ENCODE results near the gene KRTAP10-6.

DNA sequence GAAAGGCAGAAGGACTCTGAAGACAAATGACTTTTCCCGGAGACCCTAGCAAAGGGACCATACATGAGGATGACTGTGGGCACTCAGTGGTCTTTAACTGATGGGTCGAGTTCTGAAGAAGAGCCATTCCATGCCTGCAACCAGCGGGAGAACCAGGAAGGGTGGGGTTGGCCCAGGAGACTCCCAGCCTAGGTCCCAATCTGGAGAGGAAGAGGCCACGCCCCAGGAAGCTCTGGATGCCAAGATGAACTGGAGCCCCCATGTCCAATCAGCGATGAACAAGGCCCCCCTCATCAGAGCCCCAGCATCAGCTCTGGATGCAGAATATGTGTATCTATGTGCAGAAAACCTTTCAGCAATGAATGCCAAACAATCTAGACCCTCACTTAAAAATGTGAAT, 48.5 kb upstream of the KRTAP10-6 start:
- TF ChIP-seq, protein P1, sequence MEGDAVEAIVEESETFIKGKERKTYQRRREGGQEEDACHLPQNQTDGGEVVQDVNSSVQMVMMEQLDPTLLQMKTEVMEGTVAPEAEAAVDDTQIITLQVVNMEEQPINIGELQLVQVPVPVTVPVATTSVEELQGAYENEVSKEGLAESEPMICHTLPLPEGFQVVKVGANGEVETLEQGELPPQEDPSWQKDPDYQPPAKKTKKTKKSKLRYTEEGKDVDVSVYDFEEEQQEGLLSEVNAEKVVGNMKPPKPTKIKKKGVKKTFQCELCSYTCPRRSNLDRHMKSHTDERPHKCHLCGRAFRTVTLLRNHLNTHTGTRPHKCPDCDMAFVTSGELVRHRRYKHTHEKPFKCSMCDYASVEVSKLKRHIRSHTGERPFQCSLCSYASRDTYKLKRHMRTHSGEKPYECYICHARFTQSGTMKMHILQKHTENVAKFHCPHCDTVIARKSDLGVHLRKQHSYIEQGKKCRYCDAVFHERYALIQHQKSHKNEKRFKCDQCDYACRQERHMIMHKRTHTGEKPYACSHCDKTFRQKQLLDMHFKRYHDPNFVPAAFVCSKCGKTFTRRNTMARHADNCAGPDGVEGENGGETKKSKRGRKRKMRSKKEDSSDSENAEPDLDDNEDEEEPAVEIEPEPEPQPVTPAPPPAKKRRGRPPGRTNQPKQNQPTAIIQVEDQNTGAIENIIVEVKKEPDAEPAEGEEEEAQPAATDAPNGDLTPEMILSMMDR (IDR thresholded peaks at IDR 0.05), result no peak
- no peak for TF ChIP-seq POLR2A (IDR thresholded peaks at IDR 0.05)

All from body of pancreas (tissue), 4 donors.